LNCaP clone FGC (cell line): ENCODE results near the gene CYP26B1.

Source experiments
- DNase-seq: peaks from one replicate; pipeline ENCODE4 v3.0.0-alpha.2; 2011; ENCODE audit warnings: low read depth
- H3K4me3 ChIP-seq: 2 replicates; pipeline ENCODE4 v1.5.1; 2011; ENCODE audit warnings: mild to moderate bottlenecking, low read depth, low read length, control low read depth
- CTCF ChIP-seq: IDR thresholded peaks from 2 replicates; pipeline ENCODE4 v1.5.1; 2012; ENCODE audit warnings: mild to moderate bottlenecking; ENCODE audit not compliant: control insufficient read depth, insufficient read depth; ENCODE audit errors: extremely low read depth

CYP26B1 gene

GRCh38 chr2:72147303-72147971 is at the start of gene CYP26B1:
CYP26B1 (minus strand) TSS chr2:72147862; CDS start chr2:72147834, 28 bp downstream.
- no peak for TF ChIP-seq CTCF
- no peak for DNase-seq
- peak within 1 kb of the TSS; percentile 35 for H3K4me3 ChIP-seq

GRCh38 chr2:72193723-72194122 is 46.1 kb upstream of the CYP26B1 start:
- TF ChIP-seq CTCF, result no peak
- H3K4me3 ChIP-seq, result no peak overlapping the region
- no peak for DNase-seq

- no peak for DNase-seq
- TF ChIP-seq CTCF, result no peak
- H3K4me3 ChIP-seq, result no peak overlapping the region
Measured at GRCh38 chr2:72191441-72191840, 43.8 kb upstream of the CYP26B1 start.

GRCh38 chr2:72185206-72185605 is 37.5 kb upstream of the CYP26B1 start:
- H3K4me3 ChIP-seq, result no peak overlapping the region
- no peak for DNase-seq
- no peak for TF ChIP-seq CTCF

GRCh38 chr2:72183466-72183865 is 35.8 kb upstream of the CYP26B1 start:
- DNase-seq, result no peak
- no peak overlapping the region for H3K4me3 ChIP-seq
- TF ChIP-seq CTCF, result no peak

GRCh38 chr2:72183016-72183415 is 35.4 kb upstream of the CYP26B1 start:
- H3K4me3 ChIP-seq, result no peak overlapping the region
- no peak for TF ChIP-seq CTCF
- no peak for DNase-seq

- TF ChIP-seq CTCF, result no peak
- DNase-seq, result no peak
- no peak overlapping the region for H3K4me3 ChIP-seq
Measured at GRCh38 chr2:72182547-72182946, 34.9 kb upstream of the CYP26B1 start.
